GM15510 (cell line): ENCODE measurements around the gene FAM221B.

ENCODE experiments used
- POLR2A ChIP-seq: IDR thresholded peaks from 3 replicates; pipeline ENCODE4 v1.6.1; 2011; ENCODE audit warnings: borderline replicate concordance; ENCODE audit not compliant: insufficient read length; ENCODE audit errors: extremely low read depth

The FAM221B gene

DNA sequence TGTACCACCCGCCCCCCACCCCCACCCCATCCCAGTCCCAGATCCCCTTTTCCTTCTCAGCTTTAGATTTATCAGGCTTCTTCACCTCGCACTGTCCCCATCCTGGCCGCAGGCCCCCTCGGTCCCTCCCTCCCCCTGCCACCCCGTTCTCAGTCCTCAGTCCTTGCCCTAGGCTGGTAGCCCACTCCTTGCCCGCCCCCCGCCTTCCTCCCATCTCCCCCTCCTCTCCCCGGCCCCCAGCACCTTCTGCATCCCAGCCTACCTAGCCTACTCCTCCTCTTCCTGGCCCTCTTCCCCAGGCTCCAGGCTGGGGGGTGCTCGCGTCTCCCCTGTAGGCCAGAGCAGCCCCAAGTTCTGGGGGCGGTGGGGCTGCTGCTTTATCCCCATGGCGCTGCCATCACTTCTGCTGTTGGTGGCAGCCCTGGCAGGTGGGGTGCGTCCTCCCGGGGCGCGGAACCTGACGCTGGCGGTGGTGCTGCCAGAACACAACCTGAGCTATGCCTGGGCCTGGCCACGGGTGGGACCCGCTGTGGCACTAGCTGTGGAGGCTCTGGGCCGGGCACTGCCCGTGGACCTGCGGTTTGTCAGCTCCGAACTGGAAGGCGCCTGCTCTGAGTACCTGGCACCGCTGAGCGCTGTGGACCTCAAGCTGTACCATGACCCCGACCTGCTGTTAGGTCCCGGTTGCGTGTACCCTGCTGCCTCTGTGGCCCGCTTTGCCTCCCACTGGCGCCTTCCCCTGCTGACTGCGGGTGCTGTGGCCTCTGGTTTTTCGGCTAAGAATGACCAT, 36.3 kb downstream of the FAM221B start:
- TF ChIP-seq POLR2A = no peak

DNA sequence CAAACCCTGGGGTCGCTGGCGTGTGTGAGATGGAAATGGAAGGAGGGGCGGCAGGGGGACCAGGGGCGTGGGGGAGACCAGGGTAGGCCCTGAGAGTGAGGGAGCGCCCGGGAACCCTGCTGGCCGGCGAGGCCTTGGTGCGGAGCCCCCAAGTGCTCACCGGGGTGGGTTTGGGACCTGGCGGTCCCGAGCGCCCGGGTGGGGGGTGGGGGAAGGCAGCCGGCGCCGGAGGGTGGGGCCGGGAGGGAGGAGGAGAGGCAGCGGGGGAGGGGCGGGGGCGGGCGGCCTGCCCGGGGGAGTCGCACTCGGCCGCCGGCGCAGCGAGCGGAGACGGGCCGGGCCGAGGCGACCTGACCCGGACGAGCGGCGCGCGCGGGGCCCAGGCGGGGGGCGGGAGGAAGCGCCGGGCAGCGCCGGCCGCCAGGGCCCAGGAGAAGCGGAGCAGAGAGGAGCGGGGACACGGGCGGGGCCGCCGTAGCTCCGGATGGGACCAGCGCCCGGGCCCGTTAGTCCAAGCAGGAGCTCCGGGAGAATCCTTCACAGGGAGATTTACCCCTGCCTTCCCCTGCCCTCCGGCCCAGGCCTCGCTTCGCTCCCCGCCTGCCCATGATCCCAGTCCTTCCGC, 37.1 kb downstream of the FAM221B start, which contains the start of gene NPR2:
Gene NPR2, plus strand, starts transcription at position 295 of the 625 bp plus-strand sequence. CDS start 818 bp downstream, outside the sequence.
- TF ChIP-seq POLR2A = no peak

DNA sequence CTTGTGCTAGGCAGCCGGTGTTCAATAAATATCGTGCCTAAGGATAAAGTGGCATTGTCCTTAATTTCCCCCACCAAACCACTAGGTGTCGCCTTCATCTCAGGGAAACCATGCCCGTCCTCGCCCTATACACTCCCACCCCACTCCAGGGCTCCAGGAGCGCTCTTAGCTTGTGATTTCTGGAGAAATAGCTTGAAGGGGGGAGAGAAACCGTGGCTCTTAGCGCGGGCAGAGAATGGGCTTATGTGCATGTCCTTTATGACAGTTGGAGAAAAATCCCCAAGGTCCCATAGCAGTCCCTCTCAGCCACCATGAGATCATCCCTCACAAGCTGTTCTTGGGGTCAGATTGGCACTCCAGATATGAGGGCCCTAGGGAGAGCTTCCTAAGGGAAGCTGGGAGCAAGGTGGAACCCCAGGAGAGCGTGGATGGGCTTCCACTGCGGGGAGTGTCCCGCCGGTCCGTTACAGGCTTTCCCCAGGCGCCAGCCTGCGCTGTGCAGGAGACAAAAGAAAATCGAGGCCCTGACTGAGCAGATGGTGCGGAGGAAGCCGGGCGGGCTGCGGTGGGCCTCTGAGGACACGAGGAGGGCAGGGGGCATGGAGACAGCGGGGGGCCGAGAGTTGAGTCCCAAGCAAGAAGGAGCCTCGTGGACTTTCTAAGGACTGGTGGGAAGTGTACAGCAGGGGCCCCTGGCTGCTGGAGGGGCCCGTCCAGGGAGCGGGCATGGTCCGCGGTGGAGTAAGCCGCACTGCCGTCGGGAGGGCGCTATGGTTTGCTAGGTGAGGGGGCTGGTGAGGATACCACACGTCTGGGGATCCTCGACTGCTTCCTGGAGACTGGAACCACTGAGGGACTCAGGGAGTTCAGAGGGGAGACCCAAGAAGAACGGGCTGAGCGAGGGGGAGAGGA, 37.9 kb downstream of the FAM221B start:
- no peak for TF ChIP-seq POLR2A

GRCh38 chr9:35790025-35790384, 38.5 kb downstream of the FAM221B start:
- TF ChIP-seq POLR2A = no peak

DNA sequence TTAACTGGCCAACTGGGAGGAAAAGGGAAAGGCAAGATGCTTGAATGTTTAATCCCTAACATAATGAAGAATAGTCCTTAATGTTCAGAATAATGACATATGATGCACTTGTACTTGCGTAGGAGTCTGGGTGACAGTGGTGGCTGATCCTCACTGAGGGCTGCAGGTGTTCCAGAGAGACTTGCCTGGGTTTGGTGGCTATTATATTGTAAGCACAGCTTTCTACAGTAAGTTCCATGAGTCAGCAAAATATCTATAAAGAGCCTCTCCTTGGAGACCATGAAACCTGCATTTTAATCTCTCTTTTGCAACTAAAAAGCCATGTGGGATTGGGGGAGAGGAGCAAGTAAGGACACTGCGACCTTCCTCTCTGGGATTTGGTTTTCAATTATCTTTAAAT, 39.0 kb downstream of the FAM221B start:
- TF ChIP-seq POLR2A = no peak

GRCh38 chr9:35783418-35783817, 45.1 kb downstream of the FAM221B start:
- no peak for TF ChIP-seq POLR2A

GRCh38 chr9:35781066-35781465, 47.5 kb downstream of the FAM221B start:
- TF ChIP-seq POLR2A = no peak

GRCh38 chr9:35778496-35778895, 50.0 kb downstream of the FAM221B start:
- TF ChIP-seq POLR2A = no peak

GRCh38 chr9:35776018-35776417, 52.5 kb downstream of the FAM221B start:
- no peak for TF ChIP-seq POLR2A

- TF ChIP-seq POLR2A = no peak
These were observed 53.5 kb downstream of the FAM221B start for GRCh38 chr9:35774907-35775635.

DNA sequence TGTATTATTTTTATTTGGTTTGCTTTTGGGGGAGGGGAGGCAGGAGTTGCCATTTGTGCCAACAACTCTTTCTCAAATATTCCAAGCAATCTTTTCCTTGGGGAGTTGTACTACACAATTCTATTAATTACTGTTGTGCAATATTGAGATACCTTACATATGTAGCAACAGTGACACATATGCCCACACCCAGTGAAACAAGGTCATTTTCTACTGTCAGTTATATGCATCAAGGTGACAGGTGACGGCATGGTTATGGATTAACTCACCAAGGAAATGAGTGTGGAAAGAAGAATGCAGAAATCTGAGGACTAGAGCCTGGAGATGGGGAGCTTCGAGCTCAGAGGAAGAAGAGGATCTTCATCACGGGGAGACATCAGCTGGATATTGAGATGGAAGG, 56.6 kb downstream of the FAM221B start:
- no peak for TF ChIP-seq POLR2A

- no peak for TF ChIP-seq POLR2A
These were observed 57.0 kb downstream of the FAM221B start for GRCh38 chr9:35771534-35771933.

DNA sequence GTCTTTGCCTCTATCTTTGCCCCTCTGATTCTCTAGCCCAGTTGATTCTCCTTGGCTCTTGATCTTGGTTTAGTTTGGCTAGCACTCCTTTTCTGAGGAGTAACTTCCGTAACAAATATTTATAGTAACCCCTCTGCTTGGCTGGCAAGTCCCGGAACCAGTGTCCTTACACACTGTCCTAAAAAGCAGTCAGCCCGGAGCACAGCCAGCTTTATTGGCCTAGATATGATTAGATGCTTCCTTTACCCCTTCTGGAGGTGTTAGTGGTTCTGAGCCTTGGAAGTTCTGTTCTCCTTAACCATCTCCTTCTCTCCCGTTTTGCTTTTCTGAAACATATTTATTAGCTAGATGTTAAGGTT, 57.5 kb downstream of the FAM221B start:
- no peak for TF ChIP-seq POLR2A

DNA sequence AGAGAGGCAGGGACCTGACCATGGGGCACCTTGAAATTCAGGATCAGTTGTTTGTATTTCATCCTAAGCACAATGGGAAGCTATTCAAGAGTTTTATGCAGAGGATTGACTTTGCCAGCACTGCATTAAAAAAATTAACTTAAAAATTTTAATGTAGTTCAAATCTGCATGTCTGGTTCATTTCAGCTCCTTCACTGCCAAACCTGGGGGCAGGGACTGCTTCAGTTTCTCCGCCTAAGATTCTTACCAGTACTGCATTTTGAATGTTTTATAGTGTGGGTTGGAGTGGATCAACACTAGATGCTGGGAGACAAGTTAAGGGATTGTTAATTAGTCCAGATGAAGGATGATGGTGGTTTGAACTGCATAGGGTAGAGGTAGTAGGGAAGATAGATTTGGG, 58.8 kb downstream of the FAM221B start:
- TF ChIP-seq POLR2A = no peak

DNA sequence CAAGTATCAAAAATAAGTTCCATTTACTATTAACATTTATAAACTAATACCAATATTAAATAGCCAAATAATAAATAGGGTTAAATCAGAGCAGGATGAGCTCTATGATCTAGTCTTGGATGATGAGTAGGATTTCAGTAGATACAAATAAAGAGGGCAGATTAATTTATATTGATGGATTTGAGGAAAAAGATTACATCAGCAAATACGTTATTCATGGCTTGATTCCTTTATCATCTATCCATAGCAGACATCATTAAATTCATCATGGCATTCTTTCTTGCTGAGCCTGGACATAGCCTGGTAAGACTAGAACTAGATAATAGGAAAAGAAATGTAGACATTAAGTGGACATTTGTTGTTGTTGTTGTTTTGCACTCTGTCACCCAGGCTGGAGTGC, 61.1 kb downstream of the FAM221B start:
- TF ChIP-seq POLR2A = no peak

DNA sequence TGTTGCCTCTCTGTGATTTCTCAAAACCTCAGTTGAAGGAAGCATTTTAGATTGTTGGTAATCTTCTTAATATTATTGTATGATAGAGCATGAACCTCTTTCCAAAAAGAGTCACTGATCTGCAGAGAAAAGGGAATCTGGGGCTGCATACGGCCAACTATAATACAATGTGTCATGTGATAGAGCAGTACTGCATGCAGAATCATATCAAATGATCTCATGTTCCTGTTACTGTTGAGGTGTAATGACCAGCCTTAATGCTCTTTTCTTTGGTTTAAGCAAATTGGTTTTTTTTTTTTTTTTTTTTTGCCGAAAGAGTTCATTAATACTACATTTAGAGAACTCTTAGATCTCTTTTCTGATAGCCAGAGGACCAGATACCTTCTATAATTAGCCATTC, 61.5 kb downstream of the FAM221B start:
- no peak for TF ChIP-seq POLR2A
